GM13977 (cell line): Measurements from ENCODE around the gene SART1.

Experiments
- DNase-seq: peaks from one replicate; pipeline ENCODE4 v3.0.0; 2012; ENCODE audit warnings: low spot score
- in situ Hi-C: fragments of 300-500 bp; cut with MboI; formaldehyde crosslinking; loops from one replicate; pipeline ENCODE4 v1.12.0; 2022; ENCODE audit warnings: low sequenced_read_pairs, low pct_unique_long_range_greater_than_20kb, mixed read lengths, inconsistent platforms; ENCODE audit not compliant: unreplicated experiment
- TF ChIP-seq, protein P1 (sequence below): IDR thresholded peaks from 2 replicates; pipeline ENCODE4 v1.5.1; 2012; ENCODE audit warnings: mild to moderate bottlenecking, control low read depth; ENCODE audit not compliant: insufficient read depth; ENCODE audit errors: extremely low read depth, missing control alignments

SART1 gene

GRCh38 chr11:66011239-66011784 lies 49.8 kb downstream of the SART1 start:
- TF ChIP-seq, protein P1, sequence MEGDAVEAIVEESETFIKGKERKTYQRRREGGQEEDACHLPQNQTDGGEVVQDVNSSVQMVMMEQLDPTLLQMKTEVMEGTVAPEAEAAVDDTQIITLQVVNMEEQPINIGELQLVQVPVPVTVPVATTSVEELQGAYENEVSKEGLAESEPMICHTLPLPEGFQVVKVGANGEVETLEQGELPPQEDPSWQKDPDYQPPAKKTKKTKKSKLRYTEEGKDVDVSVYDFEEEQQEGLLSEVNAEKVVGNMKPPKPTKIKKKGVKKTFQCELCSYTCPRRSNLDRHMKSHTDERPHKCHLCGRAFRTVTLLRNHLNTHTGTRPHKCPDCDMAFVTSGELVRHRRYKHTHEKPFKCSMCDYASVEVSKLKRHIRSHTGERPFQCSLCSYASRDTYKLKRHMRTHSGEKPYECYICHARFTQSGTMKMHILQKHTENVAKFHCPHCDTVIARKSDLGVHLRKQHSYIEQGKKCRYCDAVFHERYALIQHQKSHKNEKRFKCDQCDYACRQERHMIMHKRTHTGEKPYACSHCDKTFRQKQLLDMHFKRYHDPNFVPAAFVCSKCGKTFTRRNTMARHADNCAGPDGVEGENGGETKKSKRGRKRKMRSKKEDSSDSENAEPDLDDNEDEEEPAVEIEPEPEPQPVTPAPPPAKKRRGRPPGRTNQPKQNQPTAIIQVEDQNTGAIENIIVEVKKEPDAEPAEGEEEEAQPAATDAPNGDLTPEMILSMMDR, result no peak
- in situ Hi-C loops, result no loop called here
- no peak for DNase-seq

- in situ Hi-C loops, result no loop called here
- TF ChIP-seq, protein P1, result no peak
- DNase-seq, result no peak
Observed at GRCh38 chr11:66011785-66012303, 50.3 kb downstream of the SART1 start, which contains the start of gene CST6. CST6 (plus strand) TSS chr11:66012008; CDS start chr11:66012045, 37 bp downstream.

DNA sequence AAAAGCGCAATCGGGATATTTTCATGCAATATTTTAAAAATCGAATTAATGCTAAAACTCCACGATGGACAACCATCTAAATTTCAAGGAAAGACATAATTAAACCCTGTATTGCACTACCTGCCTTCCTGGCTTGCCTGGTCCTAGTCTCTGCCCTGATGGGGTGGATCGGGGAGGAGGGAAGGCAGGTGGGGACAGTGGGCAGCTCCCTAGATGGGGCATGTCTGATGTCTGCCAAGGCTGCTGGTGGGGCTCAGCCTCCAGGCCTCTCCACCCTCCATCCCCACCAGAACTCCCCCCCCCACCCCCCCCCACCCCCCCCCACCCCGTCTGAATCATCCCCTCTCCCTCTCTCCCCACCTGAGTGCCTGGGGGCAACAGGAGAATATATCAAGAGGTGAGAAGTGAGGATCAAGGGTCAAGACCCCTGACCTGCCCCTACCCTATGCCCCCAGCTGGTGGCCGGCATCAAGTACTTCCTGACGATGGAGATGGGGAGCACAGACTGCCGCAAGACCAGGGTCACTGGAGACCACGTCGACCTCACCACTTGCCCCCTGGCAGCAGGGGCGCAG lies 50.9 kb downstream of the SART1 start:
- no peak for DNase-seq
- TF ChIP-seq, protein P1, result no peak

DNA sequence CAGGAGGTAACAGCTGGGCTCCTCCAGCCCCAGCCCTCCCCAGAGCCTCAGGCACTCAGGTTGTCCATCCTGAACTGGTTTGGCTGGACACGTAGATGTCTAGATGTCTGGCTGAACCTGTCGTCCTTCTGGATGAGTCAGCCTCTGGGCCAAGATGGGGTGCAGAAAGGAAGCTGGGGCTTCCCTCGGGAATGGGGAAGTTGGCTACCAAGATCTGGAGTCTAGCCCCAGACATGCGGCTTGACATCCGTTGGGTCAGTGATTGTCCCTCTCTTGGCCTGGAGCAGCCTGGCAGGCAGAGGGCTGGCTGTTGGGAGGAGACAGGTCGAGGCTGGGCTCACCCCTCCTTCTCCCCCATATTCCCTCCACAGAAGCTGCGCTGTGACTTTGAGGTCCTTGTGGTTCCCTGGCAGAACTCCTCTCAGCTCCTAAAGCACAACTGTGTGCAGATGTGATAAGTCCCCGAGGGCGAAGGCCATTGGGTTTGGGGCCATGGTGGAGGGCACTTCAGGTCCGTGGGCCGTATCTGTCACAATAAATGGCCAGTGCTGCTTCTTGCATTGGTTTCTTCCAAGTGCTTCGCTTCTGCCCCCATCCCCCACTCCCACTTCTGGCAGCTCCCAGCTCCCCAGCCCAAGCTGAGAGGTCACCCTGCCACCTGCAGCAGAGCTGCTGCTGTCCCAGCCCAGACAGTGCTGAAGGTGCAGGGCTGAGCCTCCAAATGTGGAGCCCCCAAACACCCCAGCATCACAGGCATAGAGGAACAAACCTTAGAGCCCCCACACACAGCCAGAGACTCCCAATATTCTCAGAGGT lies 51.6 kb downstream of the SART1 start:
- no peak for DNase-seq
- in situ Hi-C loops, result no loop called here
- TF ChIP-seq, protein P1, result no peak

More for the DNA sequence above, 50.9 kb downstream of the SART1 start:
- in situ Hi-C loops, result no loop called here

- no peak for DNase-seq
- in situ Hi-C loops, result no loop called here
- TF ChIP-seq, protein P1, result no peak
Observed at GRCh38 chr11:66013762-66014100, 52.2 kb downstream of the SART1 start.

GRCh38 chr11:66014804-66015453 lies 53.4 kb downstream of the SART1 start:
- DNase-seq, result no peak
- TF ChIP-seq, protein P1, result no peak
- in situ Hi-C loops, result no loop called here
